Measurements from ENCODE around the gene PRDM16. TPM values are rescaled to one million over a fixed set of nuclear protein-coding genes. Genes with fewer than 3 reads are reported as not detected.

The PRDM16 gene
- total and polyA plus RNA-seq, 2 of the 4 experiments (the other 2 are of a cell fraction), result 0.02 TPM; not detected in 1

DNA sequence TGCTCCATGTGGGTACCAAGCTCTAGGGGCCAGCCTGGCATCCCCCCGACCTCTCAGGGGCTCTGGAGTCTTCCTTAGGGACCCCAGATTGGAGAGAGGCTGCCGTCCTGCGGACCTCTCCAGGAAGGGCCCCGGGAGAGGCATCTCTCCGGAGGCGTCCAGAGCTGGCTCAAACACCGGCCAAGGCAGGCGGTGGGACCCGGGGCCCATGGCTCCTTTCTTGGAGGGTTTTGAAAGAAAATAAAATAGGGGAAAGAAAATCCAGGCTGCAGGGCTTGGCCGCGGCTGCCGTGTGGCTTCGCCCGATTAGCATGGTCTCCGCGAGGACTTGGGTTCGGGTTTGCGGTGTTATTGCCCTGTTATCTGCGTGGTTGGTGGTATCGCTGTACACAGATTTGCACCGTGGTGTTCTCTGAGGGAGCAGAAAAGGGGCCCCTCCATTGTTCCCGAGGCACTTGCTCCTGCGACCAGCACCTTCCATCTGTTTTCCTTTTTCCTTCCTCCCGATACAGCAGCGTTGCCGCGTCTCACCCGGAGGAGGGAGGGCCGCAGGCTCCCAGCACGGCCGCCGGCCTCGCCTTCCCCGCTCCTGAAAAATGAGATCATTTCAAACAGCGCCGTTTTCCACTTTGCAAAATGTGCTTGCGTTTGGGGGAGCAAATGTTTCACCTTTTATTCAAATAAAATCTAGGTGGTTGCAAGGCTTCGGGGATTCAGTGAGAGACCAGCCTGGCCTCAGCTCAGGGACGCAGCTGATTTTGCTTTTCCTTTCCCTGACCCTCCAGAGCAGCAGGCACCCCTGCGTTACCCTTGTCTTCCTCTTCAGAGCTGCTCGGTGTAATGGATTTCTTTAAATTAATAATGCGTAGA is 86.3 kb downstream of the PRDM16 start:
- Histone ChIP-seq H2BK15ac (ENCODE audit: low read depth, low read length) (no peak overlapping the region), H3K56ac (ENCODE audit: extremely low read depth, insufficient read depth, low read length) (no peak overlapping the region), H2AK9ac (replicated peaks; ENCODE audit: low read depth, low read length, poor library complexity) (no peak overlapping the region), H3K18ac (ENCODE audit: low read depth, low read length) (no peak overlapping the region), H3K27ac (ENCODE audit: insufficient read depth, low read length) (no peak overlapping the region), H2AFZ (replicated peaks; ENCODE audit: low read length, poor library complexity) (no peak overlapping the region), H3K4me3 (ENCODE audit: insufficient read depth, low read depth, low read length) (no peak overlapping the region), H3K79me1 (ENCODE audit: low read depth in 1 of 2, low read length in 2 of 2) (no peaks in the 10 kb centered on the region), H2BK120ac (ENCODE audit: low read depth, low read length) (no peak overlapping the region), H3K4me1 (ENCODE audit: control insufficient read depth, insufficient read depth, low read length) (no peaks in the 10 kb centered on the region), H4K8ac (ENCODE audit: low read depth in 2 of 2, low read length in 2 of 2) (no peak overlapping the region), H4K20me1 (ENCODE audit: insufficient read depth, low read length) (no peaks in the 10 kb centered on the region), H2BK5ac (ENCODE audit: low read depth, low read length, poor library complexity, severe bottlenecking) (no peak overlapping the region), H3K36me3 (ENCODE audit: control insufficient read depth, insufficient read depth, low read length) (no peaks in the 10 kb centered on the region), H3K14ac (replicated peaks; ENCODE audit: low read depth, low read length) (no peak overlapping the region), H4K5ac (ENCODE audit: low read depth, low read length) (no peak overlapping the region), H2BK20ac (ENCODE audit: low read depth, low read length) (no peak overlapping the region), H2AK5ac (ENCODE audit: low read depth, low read length) (no peak overlapping the region), H3K9me1 (ENCODE audit: insufficient read depth, low read length) (no peaks in the 10 kb centered on the region), H3K4ac (ENCODE audit: low read depth, low read length) (no peak overlapping the region), H4K91ac (ENCODE audit: insufficient read depth, low read depth, low read length) (no peak overlapping the region), H3K4me2 (ENCODE audit: low read depth, low read length) (no peak overlapping the region), H3K9me3 (ENCODE audit: control insufficient read depth, insufficient read depth, low read length) (peaks cover 6% of the 10 kb centered on the region; the same call in 1 of the 2 replicates), H3K9ac (ENCODE audit: low read depth, low read length) (no peak overlapping the region), H3K27me3 (ENCODE audit: control insufficient read depth, insufficient read depth, low read length) (no peaks in the 10 kb centered on the region), H3K23ac (ENCODE audit: low read depth, low read length) (no peak overlapping the region)
- ChIA-PET CTCF (no interaction called here), POLR2A (ENCODE audit: unreplicated experiment) (no interaction called here)
- BruUV-seq (replicated peaks), result no TSS peak
- WGBS, 2 experiments (ENCODE audit: extremely low coverage in 2 of 2, insufficient read length in 1 of 2), result 71% methylated on average over 11 of the region's 42 CpGs; no CpG with 5 or more reads in 1 of the 2 experiments
- no peak for TF ChIP-seq MXI1 (IDR thresholded peaks at IDR 0.05; ENCODE audit: borderline replicate concordance, low read depth, low read length)
- no peak for TF ChIP-seq POLR2A (IDR thresholded peaks at IDR 0.05; ENCODE audit: low read depth, low read length)
- no peak for TF ChIP-seq NFE2L2 (IDR thresholded peaks at IDR 0.05; ENCODE audit: low read depth, low read length)
- TF ChIP-seq RAD21 (IDR thresholded peaks at IDR 0.05; ENCODE audit: low read length), result no peak
- TF ChIP-seq, protein P1, sequence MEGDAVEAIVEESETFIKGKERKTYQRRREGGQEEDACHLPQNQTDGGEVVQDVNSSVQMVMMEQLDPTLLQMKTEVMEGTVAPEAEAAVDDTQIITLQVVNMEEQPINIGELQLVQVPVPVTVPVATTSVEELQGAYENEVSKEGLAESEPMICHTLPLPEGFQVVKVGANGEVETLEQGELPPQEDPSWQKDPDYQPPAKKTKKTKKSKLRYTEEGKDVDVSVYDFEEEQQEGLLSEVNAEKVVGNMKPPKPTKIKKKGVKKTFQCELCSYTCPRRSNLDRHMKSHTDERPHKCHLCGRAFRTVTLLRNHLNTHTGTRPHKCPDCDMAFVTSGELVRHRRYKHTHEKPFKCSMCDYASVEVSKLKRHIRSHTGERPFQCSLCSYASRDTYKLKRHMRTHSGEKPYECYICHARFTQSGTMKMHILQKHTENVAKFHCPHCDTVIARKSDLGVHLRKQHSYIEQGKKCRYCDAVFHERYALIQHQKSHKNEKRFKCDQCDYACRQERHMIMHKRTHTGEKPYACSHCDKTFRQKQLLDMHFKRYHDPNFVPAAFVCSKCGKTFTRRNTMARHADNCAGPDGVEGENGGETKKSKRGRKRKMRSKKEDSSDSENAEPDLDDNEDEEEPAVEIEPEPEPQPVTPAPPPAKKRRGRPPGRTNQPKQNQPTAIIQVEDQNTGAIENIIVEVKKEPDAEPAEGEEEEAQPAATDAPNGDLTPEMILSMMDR (conservative IDR thresholded peaks at IDR 0.05; ENCODE audit: low read depth, low read length), result no peak
- TF ChIP-seq RCOR1 (IDR thresholded peaks at IDR 0.05; ENCODE audit: insufficient replicate concordance, low read length), result no peak
- TF ChIP-seq, protein P2, sequence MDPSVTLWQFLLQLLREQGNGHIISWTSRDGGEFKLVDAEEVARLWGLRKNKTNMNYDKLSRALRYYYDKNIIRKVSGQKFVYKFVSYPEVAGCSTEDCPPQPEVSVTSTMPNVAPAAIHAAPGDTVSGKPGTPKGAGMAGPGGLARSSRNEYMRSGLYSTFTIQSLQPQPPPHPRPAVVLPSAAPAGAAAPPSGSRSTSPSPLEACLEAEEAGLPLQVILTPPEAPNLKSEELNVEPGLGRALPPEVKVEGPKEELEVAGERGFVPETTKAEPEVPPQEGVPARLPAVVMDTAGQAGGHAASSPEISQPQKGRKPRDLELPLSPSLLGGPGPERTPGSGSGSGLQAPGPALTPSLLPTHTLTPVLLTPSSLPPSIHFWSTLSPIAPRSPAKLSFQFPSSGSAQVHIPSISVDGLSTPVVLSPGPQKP (IDR thresholded peaks at IDR 0.05; ENCODE audit: borderline replicate concordance, low read depth, low read length), result no peak
- no peak for TF ChIP-seq MAZ (IDR thresholded peaks at IDR 0.05; ENCODE audit: borderline replicate concordance, low read depth, low read length)
- no peak for TF ChIP-seq MAFK (IDR thresholded peaks at IDR 0.05; ENCODE audit: low read depth, low read length)
- TF ChIP-seq, protein P3, sequence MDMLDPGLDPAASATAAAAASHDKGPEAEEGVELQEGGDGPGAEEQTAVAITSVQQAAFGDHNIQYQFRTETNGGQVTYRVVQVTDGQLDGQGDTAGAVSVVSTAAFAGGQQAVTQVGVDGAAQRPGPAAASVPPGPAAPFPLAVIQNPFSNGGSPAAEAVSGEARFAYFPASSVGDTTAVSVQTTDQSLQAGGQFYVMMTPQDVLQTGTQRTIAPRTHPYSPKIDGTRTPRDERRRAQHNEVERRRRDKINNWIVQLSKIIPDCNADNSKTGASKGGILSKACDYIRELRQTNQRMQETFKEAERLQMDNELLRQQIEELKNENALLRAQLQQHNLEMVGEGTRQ (IDR thresholded peaks at IDR 0.05; ENCODE audit: low read depth, low read length), result no peak
- TF ChIP-seq CEBPB (IDR thresholded peaks at IDR 0.05; ENCODE audit: low read depth, low read length), result no peak
- TF ChIP-seq BHLHE40 (IDR thresholded peaks at IDR 0.05; ENCODE audit: low read depth, low read length), result no peak
- TF ChIP-seq RFX5 (IDR thresholded peaks at IDR 0.05; ENCODE audit: low read depth, low read length), result no peak
- no peak for TF ChIP-seq SMC3 (IDR thresholded peaks at IDR 0.05; ENCODE audit: low read depth, low read length)
- ATAC-seq (ENCODE audit: low read depth) (no peak), DNase-seq (no peak)
- dilution Hi-C loops (cut with HindIII; ENCODE audit: low sequenced_read_pairs, unreplicated experiment) (no loop called here), in situ Hi-C loops (cut with MboI; ENCODE audit: low sequenced_read_pairs) (no loop called here), intact Hi-C loops (cut with micrococcal nuclease) (no loop called here)
